ENCODE results near the gene CCDC170. TPM values are rescaled to one million over a fixed set of nuclear protein-coding genes. Genes with fewer than 3 reads are reported as not detected.

CCDC170 gene
- total RNA-seq, 1 experiment from 2014 or later: not detected

- BruUV-seq (replicated peaks): no TSS peak
- Histone ChIP-seq H3K9me3 (ENCODE audit: control insufficient read depth, insufficient read depth, low read depth, low read length) (no peaks in the 10 kb centered on the region), H3K27ac (ENCODE audit: low read length) (no peak overlapping the region), H3K27me3 (ENCODE audit: control insufficient read depth, insufficient read depth, low read length) (no peaks in the 10 kb centered on the region), H3K4me3 (ENCODE audit: low read depth in 2 of 2, low read length in 2 of 2) (no peak overlapping the region), H3K36me3 (ENCODE audit: control insufficient read depth, insufficient read depth, low read length) (no peaks in the 10 kb centered on the region), H3K4me1 (ENCODE audit: control insufficient read depth, insufficient read depth, low read length) (no peaks in the 10 kb centered on the region)
- in situ Hi-C loops (cut with HindIII; ENCODE audit: low pct_unique_long_range_greater_than_20kb, low sequenced_read_pairs) (no loop called here), intact Hi-C loops (cut with micrococcal nuclease; ENCODE audit: unreplicated experiment) (no loop called here)
- CTCF ChIA-PET: no interaction called here
- ATAC-seq: no peak
- DNase-seq (ENCODE audit: low read depth, low spot score): no peak
- POLR2A ChIA-PET: no interaction called here
- TF ChIP-seq CTCF (IDR thresholded peaks at IDR 0.05) (no peak), REST (IDR thresholded peaks at IDR 0.05; ENCODE audit: insufficient read depth in 1 of 2, low read depth in 2 of 2, low read length in 1 of 2) (no peak), TCF7L2 (IDR thresholded peaks at IDR 0.05; ENCODE audit: low read depth, low read length) (no peak), SIN3A (IDR thresholded peaks at IDR 0.05; ENCODE audit: borderline replicate concordance, insufficient read depth, low read depth, low read length) (no peak)
Measured at GRCh38 chr6:151617539-151617938, 123.7 kb downstream of the CCDC170 start.

- no peak overlapping the region for H3K27ac ChIP-seq (ENCODE audit: low read length)
- intact Hi-C loops (cut with micrococcal nuclease; ENCODE audit: unreplicated experiment) (no loop called here), in situ Hi-C loops (cut with HindIII; ENCODE audit: low pct_unique_long_range_greater_than_20kb, low sequenced_read_pairs) (no loop called here)
- no peak for DNase-seq (ENCODE audit: low read depth, low spot score)
- no peaks in the 10 kb centered on the region for H3K4me1 ChIP-seq (ENCODE audit: control insufficient read depth, insufficient read depth, low read length)
- TF ChIP-seq POLR2AphosphoS5 (IDR thresholded peaks at IDR 0.05; ENCODE audit: low read depth, low read length): no peak
- TF ChIP-seq REST (IDR thresholded peaks at IDR 0.05; ENCODE audit: insufficient read depth in 1 of 2, low read depth in 2 of 2, low read length in 1 of 2): no peak
- TF ChIP-seq TCF7L2 (IDR thresholded peaks at IDR 0.05; ENCODE audit: low read depth, low read length): no peak
- TF ChIP-seq SIN3A (IDR thresholded peaks at IDR 0.05; ENCODE audit: borderline replicate concordance, insufficient read depth, low read depth, low read length): no peak
- TF ChIP-seq CTCF (IDR thresholded peaks at IDR 0.05): no peak
- no peak overlapping the region for H3K4me3 ChIP-seq (ENCODE audit: low read depth in 2 of 2, low read length in 2 of 2)
- no peaks in the 10 kb centered on the region for H3K36me3 ChIP-seq (ENCODE audit: control insufficient read depth, insufficient read depth, low read length)
- POLR2A ChIA-PET: no interaction called here
- CTCF ChIA-PET: no interaction called here
- BruUV-seq (replicated peaks): no TSS peak
- ATAC-seq: no peak
- no peaks in the 10 kb centered on the region for H3K9me3 ChIP-seq (ENCODE audit: control insufficient read depth, insufficient read depth, low read depth, low read length)
- H3K27me3 ChIP-seq (ENCODE audit: control insufficient read depth, insufficient read depth, low read length): no peaks in the 10 kb centered on the region
Measured at GRCh38 chr6:151618717-151619116, 124.9 kb downstream of the CCDC170 start.

Data from Panc1 (cell line).